H9 (cell line): Measurements from ENCODE around the gene NCF2. TPM values are rescaled to one million over a fixed set of nuclear protein-coding genes. Genes with fewer than 3 reads are reported as not detected.
"Not testable (repeated sequence)": the region's sequence is repeated elsewhere in the genome, so short reads cannot be mapped to it uniquely, and the experiment has no call there.

Experiments
- DNase-seq: peaks from one replicate; pipeline ENCODE4 v3.0.0-alpha.2; 2017
- H2AFZ ChIP-seq: one replicate; pipeline ENCODE4 v1.6.1; 2013; ENCODE audit warnings: mild to moderate bottlenecking, low read length, control low read depth, moderate library complexity
- H2AK5ac ChIP-seq: 2 replicates; pipeline ENCODE4 v1.6.1; 2013; ENCODE audit warnings: low read length, control low read depth, mixed read lengths; ENCODE audit not compliant: insufficient read length
- H2BK120ac ChIP-seq: one replicate; pipeline ENCODE4 v1.6.1; 2013; ENCODE audit warnings: low read depth, mild to moderate bottlenecking, low read length, control low read depth, inconsistent platforms; ENCODE audit not compliant: poor library complexity, severe bottlenecking
- H2BK12ac ChIP-seq: 2 replicates; pipeline ENCODE4 v1.6.1; 2013; ENCODE audit warnings: low read length, control low read depth, mixed read lengths, low read depth; ENCODE audit not compliant: insufficient read length
- H2BK15ac ChIP-seq: 2 replicates; pipeline ENCODE4 v1.6.1; 2013; ENCODE audit warnings: low read depth, low read length, control low read depth
- H2BK20ac ChIP-seq: one replicate; pipeline ENCODE4 v1.6.1; 2013; ENCODE audit warnings: low read depth, mild to moderate bottlenecking, low read length, control low read depth, inconsistent platforms; ENCODE audit not compliant: poor library complexity, severe bottlenecking
- H2BK5ac ChIP-seq: 2 replicates; pipeline ENCODE4 v1.6.1; 2013; ENCODE audit warnings: low read length, control low read depth, mixed read lengths; ENCODE audit not compliant: insufficient read length
- H3K14ac ChIP-seq: 2 replicates; pipeline ENCODE4 v1.6.1; 2013; ENCODE audit warnings: low read length, control low read depth; ENCODE audit not compliant: insufficient read depth
- H3K18ac ChIP-seq: 2 replicates; pipeline ENCODE4 v1.6.1; 2013; ENCODE audit warnings: low read depth, mild to moderate bottlenecking, mixed read lengths, low read length, control low read depth; ENCODE audit not compliant: insufficient read length
- H3K23ac ChIP-seq: 2 replicates; pipeline ENCODE4 v1.6.1; 2013; ENCODE audit warnings: low read length, control low read depth, mixed read lengths, low read depth; ENCODE audit not compliant: insufficient read length
- H3K23me2 ChIP-seq: 2 replicates; pipeline ENCODE4 v1.6.1; 2013; ENCODE audit warnings: low read depth, mild to moderate bottlenecking, mixed read lengths, low read length, control low read depth; ENCODE audit not compliant: insufficient read length, poor library complexity, severe bottlenecking
- H3K27ac ChIP-seq: 2 replicates; pipeline ENCODE4 v1.5.1; 2013; ENCODE audit warnings: low read length, control low read depth, mixed read lengths, low read depth; ENCODE audit not compliant: insufficient read length
- H3K27me3 ChIP-seq: 2 replicates; pipeline ENCODE4 v1.6.1; 2013; ENCODE audit warnings: low read length, control low read depth, inconsistent platforms; ENCODE audit not compliant: insufficient read depth
- H3K4ac ChIP-seq: 2 replicates; pipeline ENCODE4 v1.6.1; 2013; ENCODE audit warnings: low read depth, mild to moderate bottlenecking, control low read depth, inconsistent platforms, low read length, moderate library complexity
- H3K4me1 ChIP-seq: 2 replicates; pipeline ENCODE4 v1.6.1; 2013; ENCODE audit warnings: low read length, control low read depth, inconsistent platforms; ENCODE audit not compliant: insufficient read depth
- H3K4me2 ChIP-seq: 2 replicates; pipeline ENCODE4 v1.6.1; 2013; ENCODE audit warnings: low read length, control low read depth, mixed read lengths; ENCODE audit not compliant: insufficient read length, insufficient read depth
- H3K56ac ChIP-seq: 2 replicates; pipeline ENCODE4 v1.6.1; 2013; ENCODE audit warnings: low read depth, mild to moderate bottlenecking, mixed read lengths, low read length, control low read depth; ENCODE audit not compliant: insufficient read length
- H3K79me1 ChIP-seq: 2 replicates; pipeline ENCODE4 v1.6.1; 2013; ENCODE audit warnings: low read depth, mild to moderate bottlenecking, moderate library complexity, low read length, control low read depth, inconsistent platforms; ENCODE audit not compliant: insufficient read depth, poor library complexity, severe bottlenecking
- H3K79me2 ChIP-seq: 2 replicates; pipeline ENCODE4 v1.6.1; 2013; ENCODE audit warnings: low read length, control low read depth, inconsistent platforms; ENCODE audit not compliant: insufficient read depth
- H3K9ac ChIP-seq: 2 replicates; pipeline ENCODE4 v1.6.1; 2013; ENCODE audit warnings: low read length, control low read depth, mixed read lengths; ENCODE audit not compliant: insufficient read length; ENCODE audit errors: extremely low read depth
- H3K9me3 ChIP-seq: one replicate; pipeline ENCODE4 v1.6.1; 2013; ENCODE audit warnings: low read depth, low read length, inconsistent platforms; ENCODE audit not compliant: control insufficient read depth
- H3T11ph ChIP-seq: one replicate; pipeline ENCODE4 v1.6.1; 2013; ENCODE audit warnings: mild to moderate bottlenecking, low read length, control low read depth, inconsistent platforms
- H4K20me1 ChIP-seq: one replicate; pipeline ENCODE4 v1.6.1; 2013; ENCODE audit not compliant: control insufficient read depth, insufficient read length, insufficient read depth
- H4K5ac ChIP-seq: 2 replicates; pipeline ENCODE4 v1.6.1; 2013; ENCODE audit warnings: low read depth, mild to moderate bottlenecking, mixed read lengths, low read length, control low read depth; ENCODE audit not compliant: insufficient read length
- H4K8ac ChIP-seq: replicated peaks from 2 replicates; pipeline ENCODE4 v1.6.1; 2013; ENCODE audit warnings: low read length, control low read depth, mixed read lengths, low read depth; ENCODE audit not compliant: insufficient read length
- H4K91ac ChIP-seq: 2 replicates; pipeline ENCODE4 v1.6.1; 2013; ENCODE audit warnings: low read depth, mild to moderate bottlenecking, moderate library complexity, mixed read lengths, low read length, control low read depth; ENCODE audit not compliant: insufficient read length
- H3K27ac Mint-ChIP-seq, 3 experiments: 2 replicates in 2 of 3; 3 replicates in 1 of 3; pipeline ENCODE4 v1.8.0; 2020 to 2021; ENCODE audit warnings: mixed read lengths in 3 of 3, mild to moderate bottlenecking in 1 of 3, moderate library complexity in 1 of 3
- H3K27me3 Mint-ChIP-seq: 2 replicates; pipeline ENCODE4 v1.8.0; 2021; ENCODE audit warnings: low read depth, mild to moderate bottlenecking, moderate library complexity, mixed read lengths
- H3K36me3 Mint-ChIP-seq, 3 experiments: 2 replicates in 2 of 3; 3 replicates in 1 of 3; pipeline ENCODE4 v1.8.0; 2020 to 2021; ENCODE audit warnings: low read depth in 3 of 3, mixed read lengths in 3 of 3; ENCODE audit not compliant: insufficient read depth in 1 of 3
- H3K4me1 Mint-ChIP-seq, 2 experiments: 2 replicates each; pipeline ENCODE4 v1.8.0; 2020; ENCODE audit warnings: mixed read lengths in 2 of 2
- H3K4me3 Mint-ChIP-seq, 2 experiments: 2 replicates in 1 of 2; 3 replicates in 1 of 2; pipeline ENCODE4 v1.8.0; 2020 to 2021; ENCODE audit warnings: mild to moderate bottlenecking in 2 of 2, mixed read lengths in 2 of 2, moderate library complexity in 1 of 2
- H3K9me3 Mint-ChIP-seq, 2 experiments: 2 replicates in 1 of 2; 3 replicates in 1 of 2; pipeline ENCODE4 v1.8.0; 2020; ENCODE audit warnings: mild to moderate bottlenecking in 2 of 2, mixed read lengths in 2 of 2, moderate library complexity in 1 of 2
- WGBS: extraction: QIAGEN DNeasy Blood & Tissue Kit; methylation state at CpG from one replicate; pipeline ENCODE4 v1.1.7; 2013; ENCODE audit warnings: missing lambda C conversion rate, low lambda C conversion rate, mixed read lengths; ENCODE audit not compliant: insufficient read length; ENCODE audit errors: extremely low coverage; 5-methylcytosine and 5-hydroxymethylcytosine counted together
- total RNA-seq: library from RNA; stranded (reverse); gene quantifications from 2 replicates; pipeline ENCODE4 v1.2.1, GENCODE V29; 2021
- TF ChIP-seq, protein P1 (sequence below): fragments of 200-600 bp; sonication (generic); conservative IDR thresholded peaks from 3 replicates; pipeline ENCODE4 v1.8.0; 2021; ENCODE audit warnings: antibody characterized with exemption, mild to moderate bottlenecking

NCF2 gene
- total RNA-seq, 1 experiment from 2014 or later, result not detected

DNA sequence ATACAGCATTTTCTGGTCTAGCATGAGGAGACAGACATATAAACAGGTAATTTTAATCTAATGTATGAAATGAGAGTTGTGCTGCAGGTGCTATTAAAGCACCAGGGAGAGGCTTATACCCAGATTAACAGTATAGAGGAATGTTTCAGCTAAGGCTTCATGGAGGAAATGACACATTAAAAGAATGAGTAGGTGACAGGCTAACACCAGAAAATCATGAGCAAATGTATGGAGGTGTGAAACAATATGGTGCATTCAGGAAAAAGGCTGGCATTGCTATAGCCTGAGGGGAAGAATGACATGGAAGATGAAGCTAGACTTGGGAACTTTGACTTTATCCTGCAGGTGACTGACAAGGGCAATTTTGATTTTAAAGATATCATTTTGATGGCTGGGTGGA, 38.3 kb upstream of the NCF2 start:
- Histone ChIP-seq H3K4me2 (no peak overlapping the region), H2AK5ac (no peak overlapping the region), H3K56ac (no peak overlapping the region), H4K5ac (no peak overlapping the region), H2BK120ac (no peak overlapping the region), H4K91ac (no peak overlapping the region), H2BK20ac (no peak overlapping the region), H3K27ac (no peak overlapping the region), H3K14ac (no peak overlapping the region), H2AFZ (no peak overlapping the region), H3K79me2 (no peaks in the 10 kb centered on the region), H2BK15ac (no peak overlapping the region), H3K23me2 (no peaks in the 10 kb centered on the region), H3K23ac (no peak overlapping the region), H3K9ac (no peak overlapping the region), H3T11ph (no peak overlapping the region), H2BK5ac (no peak overlapping the region), H3K4me1 (no peaks in the 10 kb centered on the region), H3K4ac (no peak overlapping the region), H3K18ac (no peak overlapping the region), H3K79me1 (no peaks in the 10 kb centered on the region), H3K9me3 (no peaks in the 10 kb centered on the region), H3K27me3 (no peaks in the 10 kb centered on the region), H2BK12ac (no peak overlapping the region), H4K20me1 (no peaks in the 10 kb centered on the region), H4K8ac (no peak overlapping the region)
- H3K27me3 Mint-ChIP-seq, result no peaks in the 10 kb centered on the region
- TF ChIP-seq, protein P1, sequence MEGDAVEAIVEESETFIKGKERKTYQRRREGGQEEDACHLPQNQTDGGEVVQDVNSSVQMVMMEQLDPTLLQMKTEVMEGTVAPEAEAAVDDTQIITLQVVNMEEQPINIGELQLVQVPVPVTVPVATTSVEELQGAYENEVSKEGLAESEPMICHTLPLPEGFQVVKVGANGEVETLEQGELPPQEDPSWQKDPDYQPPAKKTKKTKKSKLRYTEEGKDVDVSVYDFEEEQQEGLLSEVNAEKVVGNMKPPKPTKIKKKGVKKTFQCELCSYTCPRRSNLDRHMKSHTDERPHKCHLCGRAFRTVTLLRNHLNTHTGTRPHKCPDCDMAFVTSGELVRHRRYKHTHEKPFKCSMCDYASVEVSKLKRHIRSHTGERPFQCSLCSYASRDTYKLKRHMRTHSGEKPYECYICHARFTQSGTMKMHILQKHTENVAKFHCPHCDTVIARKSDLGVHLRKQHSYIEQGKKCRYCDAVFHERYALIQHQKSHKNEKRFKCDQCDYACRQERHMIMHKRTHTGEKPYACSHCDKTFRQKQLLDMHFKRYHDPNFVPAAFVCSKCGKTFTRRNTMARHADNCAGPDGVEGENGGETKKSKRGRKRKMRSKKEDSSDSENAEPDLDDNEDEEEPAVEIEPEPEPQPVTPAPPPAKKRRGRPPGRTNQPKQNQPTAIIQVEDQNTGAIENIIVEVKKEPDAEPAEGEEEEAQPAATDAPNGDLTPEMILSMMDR, result no peak
- peaks cover 19 to 36% (median 29%) of the 10 kb centered on the region in 3 experiments; a peak in 6 of 7 replicates for H3K36me3 Mint-ChIP-seq
- DNase-seq, result no peak
- H3K27ac Mint-ChIP-seq, result no peak overlapping the region
- no peak overlapping the region for H3K4me3 Mint-ChIP-seq
- peaks cover 15 to 18% of the 10 kb centered on the region in 2 experiments for H3K4me1 Mint-ChIP-seq
- no peaks in the 10 kb centered on the region for H3K9me3 Mint-ChIP-seq

- not testable (repeated sequence) for H2AK5ac ChIP-seq, H3K9me3 ChIP-seq, H4K8ac ChIP-seq, H3K27me3 Mint-ChIP-seq, H3T11ph ChIP-seq, H2BK20ac ChIP-seq, H2BK12ac ChIP-seq, H4K5ac ChIP-seq, H3K9me3 Mint-ChIP-seq, H2AFZ ChIP-seq, H3K27ac ChIP-seq, H4K91ac ChIP-seq, H3K56ac ChIP-seq, H3K27me3 ChIP-seq, H3K79me1 ChIP-seq, H3K27ac Mint-ChIP-seq, H3K4ac ChIP-seq, H3K9ac ChIP-seq, H2BK5ac ChIP-seq, H3K18ac ChIP-seq, H3K4me1 ChIP-seq, H3K4me3 Mint-ChIP-seq, H3K23ac ChIP-seq, H2BK120ac ChIP-seq, H2BK15ac ChIP-seq, DNase-seq, H3K79me2 ChIP-seq, H3K23me2 ChIP-seq, H4K20me1 ChIP-seq, H3K14ac ChIP-seq, H3K4me2 ChIP-seq
- H3K36me3 Mint-ChIP-seq, result peaks cover 19 to 34% (median 29%) of the 10 kb centered on the region in 3 experiments; a peak in 6 of 7 replicates
- peaks cover 10 to 16% of the 10 kb centered on the region in 2 experiments for H3K4me1 Mint-ChIP-seq
- WGBS, result no CpG with 5 or more reads among the region's 3 CpGs
Measured at GRCh38 chr1:183626236-183626635, 36.0 kb upstream of the NCF2 start.
